HG02885 (cell line): Measurements from ENCODE around the gene TTR.

Experiments used
- ATAC-seq: cut with Tn5 transposase; IDR thresholded peaks from one replicate; pipeline ENCODE4 v1.9.1; 2021; ENCODE audit warnings: mild to moderate bottlenecking; ENCODE audit not compliant: unreplicated experiment, poor library complexity

The TTR gene

GRCh38 chr18:31611511-31611910, 19.8 kb downstream of the TTR start:
- no peak for ATAC-seq

- ATAC-seq: no peak
These were observed 20.4 kb downstream of the TTR start for GRCh38 chr18:31612124-31612523.

GRCh38 chr18:31614044-31614443, 22.4 kb downstream of the TTR start:
- ATAC-seq: no peak

GRCh38 chr18:31616586-31616985, 24.9 kb downstream of the TTR start:
- no peak for ATAC-seq

GRCh38 chr18:31617031-31617717, 25.5 kb downstream of the TTR start:
- peak; percentile 47 for ATAC-seq

GRCh38 chr18:31618801-31619200, 27.1 kb downstream of the TTR start:
- ATAC-seq: no peak

- ATAC-seq: no peak
These were observed 27.6 kb downstream of the TTR start for GRCh38 chr18:31619291-31619690.

- no peak for ATAC-seq
These were observed 33.4 kb downstream of the TTR start for GRCh38 chr18:31624892-31625640.

GRCh38 chr18:31626409-31626808, 34.7 kb downstream of the TTR start:
- ATAC-seq: no peak

GRCh38 chr18:31630549-31630948, 38.9 kb downstream of the TTR start:
- ATAC-seq: no peak

GRCh38 chr18:31631526-31631925, 39.8 kb downstream of the TTR start:
- ATAC-seq: no peak

GRCh38 chr18:31632356-31632755, 40.7 kb downstream of the TTR start:
- no peak for ATAC-seq

GRCh38 chr18:31633392-31634330, 42.0 kb downstream of the TTR start:
- peak; percentile 10 for ATAC-seq

GRCh38 chr18:31634331-31634713, 42.6 kb downstream of the TTR start:
- ATAC-seq: peak; percentile 99

GRCh38 chr18:31636387-31636786, 44.7 kb downstream of the TTR start:
- ATAC-seq: no peak

- no peak for ATAC-seq
These were observed 45.8 kb downstream of the TTR start for GRCh38 chr18:31637445-31637844.

- ATAC-seq: no peak
These were observed 51.3 kb downstream of the TTR start for GRCh38 chr18:31643003-31643402.

- no peak for ATAC-seq
These were observed 53.7 kb downstream of the TTR start for GRCh38 chr18:31645411-31645810.

GRCh38 chr18:31646332-31647126, 54.9 kb downstream of the TTR start:
- peak; percentile 30 for ATAC-seq

GRCh38 chr18:31647127-31647753, 55.6 kb downstream of the TTR start:
- no peak for ATAC-seq
